ENCODE data around the gene LRRC25.
"Not testable (repeated sequence)": the region's sequence is repeated elsewhere in the genome, so short reads cannot be mapped to it uniquely, and the experiment has no call there.

The LRRC25 gene

GRCh38 chr19:18377026-18377425, 20.4 kb downstream of the LRRC25 start:
- no peak for ATAC-seq (replicated peaks)
- Mint-ChIP-seq H3K27me3 (peaks cover 9 to 26% of the 10 kb centered on the region in 2 donors), H3K9me3 (no peaks in the 10 kb centered on the region), H3K36me3 (no peaks in the 10 kb centered on the region), H3K27ac (no peak overlapping the region), H3K4me1 (peaks cover 12 to 27% of the 10 kb centered on the region in 2 donors), H3K4me3 (no peak overlapping the region)
- DNase-seq: no peak

GRCh38 chr19:18373892-18374629, 23.4 kb downstream of the LRRC25 start:
- DNase-seq (peak; percentile 81), ATAC-seq (replicated peaks) (peak; percentile 95 to 97)
- H3K27ac Mint-ChIP-seq: peak overlapping the region; percentile 83
- no peaks in the 10 kb centered on the region for H3K36me3 Mint-ChIP-seq
- no peaks in the 10 kb centered on the region for H3K9me3 Mint-ChIP-seq
- H3K4me1 Mint-ChIP-seq: peaks cover 12 to 27% of the 10 kb centered on the region in 2 donors
- H3K27me3 Mint-ChIP-seq: peaks cover 0 to 8% of the 10 kb centered on the region in 2 donors
- peak overlapping the region; percentile 33 to 45 for H3K4me3 Mint-ChIP-seq

- no peaks in the 10 kb centered on the region for H3K9me3 Mint-ChIP-seq
- H3K4me3 Mint-ChIP-seq: peak overlapping the region; percentile 33 to 45
- ATAC-seq (replicated peaks): no peak
- H3K27ac Mint-ChIP-seq: peak overlapping the region; percentile 83
- H3K27me3 Mint-ChIP-seq: peaks cover 0 to 8% of the 10 kb centered on the region in 2 donors
- peaks cover 12 to 27% of the 10 kb centered on the region in 2 donors for H3K4me1 Mint-ChIP-seq
- no peaks in the 10 kb centered on the region for H3K36me3 Mint-ChIP-seq
- no peak for DNase-seq
Measured at GRCh38 chr19:18373407-18373891, 24.0 kb downstream of the LRRC25 start.

GRCh38 chr19:18368504-18369222, 28.8 kb downstream of the LRRC25 start:
- DNase-seq: no peak
- no peaks in the 10 kb centered on the region for H3K27me3 Mint-ChIP-seq
- H3K36me3 Mint-ChIP-seq: peaks cover 25 to 26% of the 10 kb centered on the region in 2 donors
- no peak for ATAC-seq (replicated peaks)
- no peak overlapping the region for H3K27ac Mint-ChIP-seq
- no peak overlapping the region for H3K4me3 Mint-ChIP-seq
- H3K9me3 Mint-ChIP-seq: no peaks in the 10 kb centered on the region
- peaks cover 5 to 9% of the 10 kb centered on the region in 2 donors for H3K4me1 Mint-ChIP-seq

- H3K4me3 Mint-ChIP-seq: no peak overlapping the region
- ATAC-seq (replicated peaks): no peak
- DNase-seq: no peak
- no peak overlapping the region for H3K27ac Mint-ChIP-seq
- peaks cover 39 to 41% of the 10 kb centered on the region in 2 donors for H3K36me3 Mint-ChIP-seq
- peaks cover 0 to 6% of the 10 kb centered on the region in 2 donors for H3K4me1 Mint-ChIP-seq
- H3K27me3 Mint-ChIP-seq: no peaks in the 10 kb centered on the region
- no peaks in the 10 kb centered on the region for H3K9me3 Mint-ChIP-seq
Measured at GRCh38 chr19:18366021-18366435, 31.4 kb downstream of the LRRC25 start.

- no peak for DNase-seq
- Mint-ChIP-seq H3K4me3 (no peak overlapping the region), H3K36me3 (peaks cover 40 to 42% of the 10 kb centered on the region in 2 donors), H3K27ac (peak overlapping the region; percentile 49), H3K4me1 (peaks cover 0 to 6% of the 10 kb centered on the region in 2 donors), H3K9me3 (no peaks in the 10 kb centered on the region), H3K27me3 (no peaks in the 10 kb centered on the region)
- peak in 1 of 2 donors; percentile 23 for ATAC-seq (replicated peaks)
Measured at GRCh38 chr19:18364826-18365528, 32.4 kb downstream of the LRRC25 start.

GRCh38 chr19:18364277-18364825, 33.1 kb downstream of the LRRC25 start:
- peaks cover 46 to 49% of the 10 kb centered on the region in 2 donors for H3K36me3 Mint-ChIP-seq
- not testable (repeated sequence) for ATAC-seq (replicated peaks); H3K27ac Mint-ChIP-seq; H3K4me3 Mint-ChIP-seq; H3K4me1 Mint-ChIP-seq; H3K27me3 Mint-ChIP-seq; H3K9me3 Mint-ChIP-seq; DNase-seq

- Mint-ChIP-seq H3K27ac (no peak overlapping the region), H3K9me3 (no peaks in the 10 kb centered on the region), H3K4me3 (no peak overlapping the region), H3K36me3 (peaks cover 49 to 53% of the 10 kb centered on the region in 2 donors), H3K4me1 (peaks cover 0 to 6% of the 10 kb centered on the region in 2 donors), H3K27me3 (no peaks in the 10 kb centered on the region)
- DNase-seq: no peak
- no peak for ATAC-seq (replicated peaks)
Measured at GRCh38 chr19:18363787-18364186, 33.6 kb downstream of the LRRC25 start.

- Mint-ChIP-seq H3K27ac (no peak overlapping the region), H3K27me3 (no peaks in the 10 kb centered on the region)
Measured at GRCh38 chr19:18362934-18363542, 34.4 kb downstream of the LRRC25 start.

GRCh38 chr19:18361646-18362045, 35.8 kb downstream of the LRRC25 start:
- ATAC-seq (replicated peaks) (no peak), DNase-seq (no peak)
- Mint-ChIP-seq H3K36me3 (peaks cover 58 to 65% of the 10 kb centered on the region in 2 donors), H3K27ac (no peak overlapping the region), H3K9me3 (no peaks in the 10 kb centered on the region), H3K4me1 (peaks cover 0 to 7% of the 10 kb centered on the region in 2 donors), H3K27me3 (no peaks in the 10 kb centered on the region), H3K4me3 (no peak overlapping the region)

More at GRCh38 chr19:18362934-18363542, 34.4 kb downstream of the LRRC25 start:
- H3K36me3 Mint-ChIP-seq: peaks cover 53 to 58% of the 10 kb centered on the region in 2 donors
- H3K4me3 Mint-ChIP-seq: no peak overlapping the region
- no peak for DNase-seq
- peaks cover 0 to 6% of the 10 kb centered on the region in 2 donors for H3K4me1 Mint-ChIP-seq
- H3K9me3 Mint-ChIP-seq: no peaks in the 10 kb centered on the region
- no peak for ATAC-seq (replicated peaks)

- DNase-seq (no peak), ATAC-seq (replicated peaks) (no peak)
- no peak overlapping the region for H3K27ac Mint-ChIP-seq
- peaks cover 0 to 2% of the 10 kb centered on the region in 2 donors for H3K4me1 Mint-ChIP-seq
- no peak overlapping the region for H3K4me3 Mint-ChIP-seq
- H3K9me3 Mint-ChIP-seq: no peaks in the 10 kb centered on the region
- peaks cover 44 to 49% of the 10 kb centered on the region in 2 donors for H3K36me3 Mint-ChIP-seq
- H3K27me3 Mint-ChIP-seq: no peaks in the 10 kb centered on the region
Measured at GRCh38 chr19:18357041-18357440, 40.4 kb downstream of the LRRC25 start.

GRCh38 chr19:18354743-18355142, 42.7 kb downstream of the LRRC25 start:
- ATAC-seq (replicated peaks); H3K27me3 Mint-ChIP-seq; DNase-seq; H3K27ac Mint-ChIP-seq; H3K4me3 Mint-ChIP-seq; H3K4me1 Mint-ChIP-seq; H3K9me3 Mint-ChIP-seq: not testable (repeated sequence)
- H3K36me3 Mint-ChIP-seq: peaks cover 36 to 44% of the 10 kb centered on the region in 2 donors

GRCh38 chr19:18353378-18354005, 43.9 kb downstream of the LRRC25 start:
- ATAC-seq (replicated peaks) (no peak), DNase-seq (no peak)
- no peaks in the 10 kb centered on the region for H3K9me3 Mint-ChIP-seq
- no peaks in the 10 kb centered on the region for H3K27me3 Mint-ChIP-seq
- H3K4me1 Mint-ChIP-seq: peaks cover 0 to 4% of the 10 kb centered on the region in 2 donors
- H3K27ac Mint-ChIP-seq: no peak overlapping the region
- no peak overlapping the region for H3K4me3 Mint-ChIP-seq
- peaks cover 28 to 33% of the 10 kb centered on the region in 2 donors for H3K36me3 Mint-ChIP-seq

All from stimulated activated naive B cell treated with anti-CD40 and anti-IgM and Interleukin-4, amounts not matched to agents 10 μg/mL and 1 μg/mL and 100 μg/mL, for 72 hours (primary cell).